Activated CD8-positive, alpha-beta T cell treated with anti-CD3 and anti-CD28 coated beads for 36 hours (primary cell): ENCODE data around the gene KIF6. TPM values are rescaled to one million over a fixed set of nuclear protein-coding genes. Genes with fewer than 3 reads are reported as not detected.

Experiments
- ATAC-seq: fragments of 200-7000 bp; cut with Tn5 transposase; one replicate; pipeline ENCODE4 v1.10.0; 2021; ENCODE audit warnings: mild to moderate bottlenecking, moderate library complexity
- CTCF ChIA-PET: fragments of 350-600 bp; sonication (Branson Sonifier 250); formaldehyde crosslinking; loops from one replicate; lab custom pipeline; 2021; ENCODE audit warnings: antibody characterized with exemption; lab: Charles Lee
- POLR2A ChIA-PET: fragments of 350-600 bp; sonication (Branson Sonifier 250); formaldehyde crosslinking; loops from one replicate; lab custom pipeline; 2021; ENCODE audit warnings: antibody characterized with exemption; lab: Charles Lee
- DNase-seq: peaks from one replicate; pipeline ENCODE4 v3.0.0-alpha.2; 2020
- H3K27ac Mint-ChIP-seq: one replicate; pipeline ENCODE4 v1.8.0; 2021; ENCODE audit warnings: mild to moderate bottlenecking, mixed read lengths
- H3K27me3 Mint-ChIP-seq: one replicate; pipeline ENCODE4 v1.8.0; 2021; ENCODE audit warnings: mixed read lengths
- H3K36me3 Mint-ChIP-seq: one replicate; pipeline ENCODE4 v1.8.0; 2021; ENCODE audit warnings: low read depth, mixed read lengths
- H3K4me1 Mint-ChIP-seq: one replicate; pipeline ENCODE4 v1.8.0; 2021; ENCODE audit warnings: low read depth, mixed read lengths
- H3K4me3 Mint-ChIP-seq: one replicate; pipeline ENCODE4 v1.8.0; 2021; ENCODE audit warnings: mild to moderate bottlenecking, moderate library complexity, mixed read lengths
- H3K9me3 Mint-ChIP-seq: one replicate; pipeline ENCODE4 v1.8.0; 2021; ENCODE audit warnings: mixed read lengths
- intact Hi-C: fragments of 100-400 bp; cut with micrococcal nuclease; formaldehyde crosslinking; loops from one replicate; pipeline ENCODE4 v1.10.0; 2022
- total RNA-seq, 2 experiments: library from RNA; stranded (reverse); gene quantifications; one replicate each; pipeline ENCODE4 v1.2.3, GENCODE V29; 2021
- TF ChIP-seq, protein P1 (sequence below): fragments of 200-600 bp; IDR thresholded peaks from one replicate; pipeline ENCODE4 v1.8.0; 2022; ENCODE audit warnings: antibody characterized with exemption, mild to moderate bottlenecking

The KIF6 gene
- total RNA-seq, 2 experiments from 2014 or later = 0.13 to 0.14 TPM

DNA sequence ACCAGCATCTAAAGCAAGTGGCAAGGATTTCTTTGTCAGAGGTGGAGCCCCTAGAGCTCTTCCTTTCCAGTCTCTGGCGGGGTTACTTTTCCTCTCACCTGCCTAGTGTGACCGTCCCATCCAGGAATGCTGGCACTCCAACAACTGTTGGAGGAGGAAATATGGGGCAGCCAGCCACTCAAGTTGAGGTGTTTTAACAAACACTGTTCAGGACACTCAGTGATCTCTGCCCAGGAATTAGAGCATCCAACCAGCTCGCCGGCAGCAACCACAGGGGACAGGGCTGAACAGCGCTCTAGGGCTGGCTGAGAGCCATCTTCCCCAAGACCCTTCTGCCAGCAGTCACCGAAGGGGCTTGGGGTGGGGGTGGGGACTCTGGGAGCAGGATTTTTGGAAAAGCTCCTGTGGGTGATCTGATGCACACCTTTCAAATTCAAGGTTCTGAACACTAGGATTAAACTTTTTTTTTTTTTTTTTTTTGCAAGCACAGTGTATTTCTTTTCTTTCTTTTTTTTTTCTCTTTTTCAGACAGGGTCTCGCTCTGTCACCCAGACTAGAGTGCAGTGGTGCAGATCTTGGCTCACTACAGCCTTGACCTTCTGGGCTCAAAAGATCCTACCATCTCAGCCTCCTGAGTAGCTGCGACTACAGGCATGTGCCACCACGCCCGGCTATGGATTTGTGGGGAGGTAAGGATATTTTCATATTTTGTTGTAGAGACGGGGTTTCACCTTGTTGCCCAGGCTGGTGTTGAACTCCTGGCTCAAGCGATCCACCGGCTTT is 374.3 kb downstream of the KIF6 start:
- no peaks in the 10 kb centered on the region for H3K36me3 Mint-ChIP-seq
- no peak for ATAC-seq

DNA sequence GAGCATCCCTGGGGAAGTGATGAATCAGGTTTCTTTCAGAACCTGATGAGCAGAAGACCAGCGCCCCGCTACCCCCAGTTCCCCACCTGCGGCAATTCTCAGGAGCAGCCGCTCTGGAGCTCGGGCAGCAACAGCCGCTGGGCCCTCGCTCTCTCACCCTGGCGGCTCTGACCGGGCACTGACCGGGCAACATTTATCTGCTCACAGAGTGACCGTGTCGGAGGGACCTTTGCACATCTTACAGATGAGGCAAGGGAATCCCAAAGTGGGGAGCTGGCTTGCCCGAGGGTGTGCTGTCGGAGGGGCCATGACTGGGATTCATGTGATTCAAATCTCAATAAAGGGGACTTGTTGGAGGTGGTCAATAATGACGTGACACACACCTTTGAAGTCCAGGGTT is 376.5 kb downstream of the KIF6 start:
- intact Hi-C loops = no loop called here
- H3K27me3 Mint-ChIP-seq = no peaks in the 10 kb centered on the region
- ChIA-PET CTCF (interaction anchor here (0.8 to 2.2 kb wide), 8 partner anchors 9 to 352 kb away, joined by 3 to 10 read pairs (median 4); no protein-coding TSS in a partner anchor), POLR2A (no interaction called here)
- no peak overlapping the region for H3K27ac Mint-ChIP-seq
- ATAC-seq = no peak
- DNase-seq = no peak
- TF ChIP-seq, protein P1, sequence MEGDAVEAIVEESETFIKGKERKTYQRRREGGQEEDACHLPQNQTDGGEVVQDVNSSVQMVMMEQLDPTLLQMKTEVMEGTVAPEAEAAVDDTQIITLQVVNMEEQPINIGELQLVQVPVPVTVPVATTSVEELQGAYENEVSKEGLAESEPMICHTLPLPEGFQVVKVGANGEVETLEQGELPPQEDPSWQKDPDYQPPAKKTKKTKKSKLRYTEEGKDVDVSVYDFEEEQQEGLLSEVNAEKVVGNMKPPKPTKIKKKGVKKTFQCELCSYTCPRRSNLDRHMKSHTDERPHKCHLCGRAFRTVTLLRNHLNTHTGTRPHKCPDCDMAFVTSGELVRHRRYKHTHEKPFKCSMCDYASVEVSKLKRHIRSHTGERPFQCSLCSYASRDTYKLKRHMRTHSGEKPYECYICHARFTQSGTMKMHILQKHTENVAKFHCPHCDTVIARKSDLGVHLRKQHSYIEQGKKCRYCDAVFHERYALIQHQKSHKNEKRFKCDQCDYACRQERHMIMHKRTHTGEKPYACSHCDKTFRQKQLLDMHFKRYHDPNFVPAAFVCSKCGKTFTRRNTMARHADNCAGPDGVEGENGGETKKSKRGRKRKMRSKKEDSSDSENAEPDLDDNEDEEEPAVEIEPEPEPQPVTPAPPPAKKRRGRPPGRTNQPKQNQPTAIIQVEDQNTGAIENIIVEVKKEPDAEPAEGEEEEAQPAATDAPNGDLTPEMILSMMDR = no peak
- H3K4me1 Mint-ChIP-seq = no peaks in the 10 kb centered on the region
- H3K9me3 Mint-ChIP-seq = no peaks in the 10 kb centered on the region
- H3K36me3 Mint-ChIP-seq = no peaks in the 10 kb centered on the region
- H3K4me3 Mint-ChIP-seq = no peak overlapping the region

More for the DNA sequence above, 374.3 kb downstream of the KIF6 start:
- CTCF ChIA-PET = interaction anchor here (1.6 kb wide), 1 partner anchor 11 kb away, joined by 5 read pairs; no protein-coding TSS in a partner anchor
- no peak for DNase-seq
- intact Hi-C loops = no loop called here
- POLR2A ChIA-PET = no interaction called here
- H3K27ac Mint-ChIP-seq = no peak overlapping the region
- H3K4me1 Mint-ChIP-seq = no peaks in the 10 kb centered on the region
- no peak overlapping the region for H3K4me3 Mint-ChIP-seq
- H3K9me3 Mint-ChIP-seq = no peaks in the 10 kb centered on the region
- TF ChIP-seq, protein P1 = no peak
- H3K27me3 Mint-ChIP-seq = no peaks in the 10 kb centered on the region

- no peak overlapping the region for H3K27ac Mint-ChIP-seq
- ATAC-seq (peak; percentile 78), DNase-seq (peak; percentile 77)
- intact Hi-C loops = no loop called here
- no peaks in the 10 kb centered on the region for H3K27me3 Mint-ChIP-seq
- no peak overlapping the region for H3K4me3 Mint-ChIP-seq
- H3K9me3 Mint-ChIP-seq = no peaks in the 10 kb centered on the region
- no peaks in the 10 kb centered on the region for H3K4me1 Mint-ChIP-seq
- TF ChIP-seq, protein P1 = peak; percentile 94
- POLR2A ChIA-PET = no interaction called here
- CTCF ChIA-PET = interaction anchor here (0.6 to 2.2 kb wide), 10 partner anchors 9 to 985 kb away, joined by 3 to 10 read pairs (median 4); no protein-coding TSS in a partner anchor
- H3K36me3 Mint-ChIP-seq = no peaks in the 10 kb centered on the region
Measured at GRCh38 chr6:39347906-39348585, 377.2 kb downstream of the KIF6 start.

- intact Hi-C loops = no loop called here
Measured at GRCh38 chr6:39347206-39347605, 378.0 kb downstream of the KIF6 start.

More at GRCh38 chr6:39347206-39347605, 378.0 kb downstream of the KIF6 start:
- H3K4me3 Mint-ChIP-seq = no peak overlapping the region
- ChIA-PET CTCF (interaction anchor here (1.4 kb wide), 1 partner anchor 986 kb away, joined by 5 read pairs; no protein-coding TSS in a partner anchor), POLR2A (no interaction called here)
- no peak overlapping the region for H3K27ac Mint-ChIP-seq
- no peaks in the 10 kb centered on the region for H3K4me1 Mint-ChIP-seq
- H3K27me3 Mint-ChIP-seq = no peaks in the 10 kb centered on the region
- no peaks in the 10 kb centered on the region for H3K9me3 Mint-ChIP-seq
- no peak for DNase-seq
- ATAC-seq = no peak
- H3K36me3 Mint-ChIP-seq = no peaks in the 10 kb centered on the region
- TF ChIP-seq, protein P1 = no peak
